Thyroid gland (tissue), 4 donors: ENCODE results near the gene COL23A1.

Experiments used
- CTCF ChIP-seq, 6 experiments: fragments of 200-600 bp in 3 of 6; fragments of 450-650 bp in 3 of 6; sonication (generic) in 3 of 6; IDR thresholded peaks; one replicate each; pipeline ENCODE4 v1.5.1; 2016 to 2019; ENCODE audit warnings: antibody characterized with exemption in 6 of 6, mild to moderate bottlenecking in 2 of 6, inconsistent platforms in 1 of 6, moderate library complexity in 1 of 6
- POLR2A ChIP-seq, 2 donors: fragments of 450-650 bp; IDR thresholded peaks; one replicate each; pipeline ENCODE4 v1.6.1; 2017; ENCODE audit warnings: antibody characterized with exemption in 2 of 2, mild to moderate bottlenecking in 2 of 2, moderate library complexity in 1 of 2

- no peak for TF ChIP-seq CTCF (IDR thresholded peaks at IDR 0.05)
- no peak for TF ChIP-seq POLR2A (IDR thresholded peaks at IDR 0.05)
These were observed 304.6 kb downstream of the COL23A1 start for GRCh38 chr5:178285399-178286225.
